Measurements from ENCODE around the gene ARHGEF7. TPM values are rescaled to one million over a fixed set of nuclear protein-coding genes. Genes with fewer than 3 reads are reported as not detected.

Gene ARHGEF7
- total RNA-seq, 1 experiment from 2014 or later = 29.1 TPM

- in situ Hi-C loops (cut with HindIII; ENCODE audit: low pct_unique_long_range_greater_than_20kb, low sequenced_read_pairs) = no loop called here
- DNase-seq (ENCODE audit: low read depth, low spot score) = no peak
These were observed 172.1 kb downstream of the ARHGEF7 start for GRCh38 chr13:111287201-111287600.

- in situ Hi-C loops (cut with HindIII; ENCODE audit: low pct_unique_long_range_greater_than_20kb, low sequenced_read_pairs) = no loop called here
- DNase-seq (ENCODE audit: low read depth, low spot score) = no peak
These were observed 173.2 kb downstream of the ARHGEF7 start for GRCh38 chr13:111288276-111288675.

GRCh38 chr13:111289251-111289650 lies 174.1 kb downstream of the ARHGEF7 start:
- DNase-seq (ENCODE audit: low read depth, low spot score) = no peak
- in situ Hi-C loops (cut with HindIII; ENCODE audit: low pct_unique_long_range_greater_than_20kb, low sequenced_read_pairs) = no loop called here

GRCh38 chr13:111291908-111292307 lies 176.8 kb downstream of the ARHGEF7 start:
- no peak for DNase-seq (ENCODE audit: low read depth, low spot score)
- in situ Hi-C loops (cut with HindIII; ENCODE audit: low pct_unique_long_range_greater_than_20kb, low sequenced_read_pairs) = no loop called here

- no peak for DNase-seq (ENCODE audit: low read depth, low spot score)
- in situ Hi-C loops (cut with HindIII; ENCODE audit: low pct_unique_long_range_greater_than_20kb, low sequenced_read_pairs) = no loop called here
These were observed 177.8 kb downstream of the ARHGEF7 start for GRCh38 chr13:111292710-111293485.

GRCh38 chr13:111295886-111296285 lies 180.8 kb downstream of the ARHGEF7 start:
- in situ Hi-C loops (cut with HindIII; ENCODE audit: low pct_unique_long_range_greater_than_20kb, low sequenced_read_pairs) = no loop called here
- DNase-seq (ENCODE audit: low read depth, low spot score) = no peak

GRCh38 chr13:111296417-111296816 lies 181.3 kb downstream of the ARHGEF7 start:
- in situ Hi-C loops (cut with HindIII; ENCODE audit: low pct_unique_long_range_greater_than_20kb, low sequenced_read_pairs) = no loop called here

GRCh38 chr13:111298214-111298975 lies 183.3 kb downstream of the ARHGEF7 start:
- no peak for DNase-seq (ENCODE audit: low read depth, low spot score)
- in situ Hi-C loops (cut with HindIII; ENCODE audit: low pct_unique_long_range_greater_than_20kb, low sequenced_read_pairs) = no loop called here

More at GRCh38 chr13:111296417-111296816, 181.3 kb downstream of the ARHGEF7 start:
- no peak for DNase-seq (ENCODE audit: low read depth, low spot score)

- in situ Hi-C loops (cut with HindIII; ENCODE audit: low pct_unique_long_range_greater_than_20kb, low sequenced_read_pairs) = no loop called here
- no peak for DNase-seq (ENCODE audit: low read depth, low spot score)
These were observed 187.1 kb downstream of the ARHGEF7 start for GRCh38 chr13:111302045-111302726.

GRCh38 chr13:111303559-111303958 lies 188.4 kb downstream of the ARHGEF7 start:
- in situ Hi-C loops (cut with HindIII; ENCODE audit: low pct_unique_long_range_greater_than_20kb, low sequenced_read_pairs) = no loop called here

GRCh38 chr13:111304041-111304544 lies 189.0 kb downstream of the ARHGEF7 start:
- in situ Hi-C loops (cut with HindIII; ENCODE audit: low pct_unique_long_range_greater_than_20kb, low sequenced_read_pairs) = no loop called here
- no peak for DNase-seq (ENCODE audit: low read depth, low spot score)

More at GRCh38 chr13:111303559-111303958, 188.4 kb downstream of the ARHGEF7 start:
- DNase-seq (ENCODE audit: low read depth, low spot score) = no peak

GRCh38 chr13:111304603-111305289 lies 189.6 kb downstream of the ARHGEF7 start:
- no peak for DNase-seq (ENCODE audit: low read depth, low spot score)
- in situ Hi-C loops (cut with HindIII; ENCODE audit: low pct_unique_long_range_greater_than_20kb, low sequenced_read_pairs) = no loop called here

GRCh38 chr13:111312944-111313590 lies 198.0 kb downstream of the ARHGEF7 start:
- in situ Hi-C loops (cut with HindIII; ENCODE audit: low pct_unique_long_range_greater_than_20kb, low sequenced_read_pairs) = no loop called here
- DNase-seq (ENCODE audit: low read depth, low spot score) = no peak

- no peak for DNase-seq (ENCODE audit: low read depth, low spot score)
These were observed 198.9 kb downstream of the ARHGEF7 start for GRCh38 chr13:111313911-111314425.

GRCh38 chr13:111314852-111315251 lies 199.7 kb downstream of the ARHGEF7 start:
- in situ Hi-C loops (cut with HindIII; ENCODE audit: low pct_unique_long_range_greater_than_20kb, low sequenced_read_pairs) = no loop called here
- DNase-seq (ENCODE audit: low read depth, low spot score) = no peak

More at GRCh38 chr13:111313911-111314425, 198.9 kb downstream of the ARHGEF7 start:
- in situ Hi-C loops (cut with HindIII; ENCODE audit: low pct_unique_long_range_greater_than_20kb, low sequenced_read_pairs) = no loop called here

- in situ Hi-C loops (cut with HindIII; ENCODE audit: low pct_unique_long_range_greater_than_20kb, low sequenced_read_pairs) = no loop called here
- DNase-seq (ENCODE audit: low read depth, low spot score) = no peak
These were observed 200.4 kb downstream of the ARHGEF7 start for GRCh38 chr13:111315347-111315995.

Data from SK-MEL-5 (cell line).